Measurements from ENCODE around the gene IFT81. TPM values are rescaled to one million over a fixed set of nuclear protein-coding genes. Genes with fewer than 3 reads are reported as not detected.

IFT81 gene
- total RNA-seq, 1 experiment from 2014 or later, result 15.5 TPM

DNA sequence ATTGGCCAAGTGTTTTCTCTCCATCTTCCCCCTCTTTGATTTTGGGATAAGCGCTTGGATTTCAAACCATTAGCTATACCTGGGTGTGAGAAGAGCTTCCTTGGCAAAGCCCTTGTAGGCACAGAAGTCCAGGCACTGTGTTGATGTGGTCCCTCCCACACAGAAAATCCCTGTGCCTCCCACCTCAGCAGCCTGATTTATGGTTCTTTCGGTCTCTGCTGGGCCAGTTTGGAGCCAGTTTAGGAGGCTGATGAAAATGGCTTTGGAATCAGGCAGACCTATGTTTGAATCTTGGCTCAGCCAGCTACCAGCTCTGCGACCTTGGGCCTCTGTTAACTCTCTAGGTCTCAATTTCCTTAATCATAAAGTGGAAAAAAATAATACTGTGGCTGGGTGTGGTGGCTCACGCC, 9.6 kb upstream of the IFT81 start:
- no peaks in the 10 kb centered on the region for H3K27me3 ChIP-seq (ENCODE audit: control insufficient read depth, insufficient read depth, low read length)
- no peak overlapping the region for H3K4me3 ChIP-seq (ENCODE audit: low read depth in 2 of 2, low read length in 2 of 2)
- no TSS peak for BruUV-seq (replicated peaks)
- CTCF ChIA-PET, result no interaction called here
- no peak for DNase-seq (ENCODE audit: low read depth, low spot score)
- POLR2A ChIA-PET, result interaction anchor here (0.5 kb wide), 1 partner anchor 9 kb away, joined by 4 read pairs; no protein-coding TSS in a partner anchor
- in situ Hi-C loops (cut with HindIII; ENCODE audit: low pct_unique_long_range_greater_than_20kb, low sequenced_read_pairs), result no loop called here
- TF ChIP-seq POLR2AphosphoS5 (IDR thresholded peaks at IDR 0.05; ENCODE audit: low read depth, low read length) (no peak), TCF7L2 (IDR thresholded peaks at IDR 0.05; ENCODE audit: low read depth, low read length) (no peak), SIN3A (IDR thresholded peaks at IDR 0.05; ENCODE audit: borderline replicate concordance, insufficient read depth, low read depth, low read length) (no peak)
- TF ChIP-seq, protein P1, sequence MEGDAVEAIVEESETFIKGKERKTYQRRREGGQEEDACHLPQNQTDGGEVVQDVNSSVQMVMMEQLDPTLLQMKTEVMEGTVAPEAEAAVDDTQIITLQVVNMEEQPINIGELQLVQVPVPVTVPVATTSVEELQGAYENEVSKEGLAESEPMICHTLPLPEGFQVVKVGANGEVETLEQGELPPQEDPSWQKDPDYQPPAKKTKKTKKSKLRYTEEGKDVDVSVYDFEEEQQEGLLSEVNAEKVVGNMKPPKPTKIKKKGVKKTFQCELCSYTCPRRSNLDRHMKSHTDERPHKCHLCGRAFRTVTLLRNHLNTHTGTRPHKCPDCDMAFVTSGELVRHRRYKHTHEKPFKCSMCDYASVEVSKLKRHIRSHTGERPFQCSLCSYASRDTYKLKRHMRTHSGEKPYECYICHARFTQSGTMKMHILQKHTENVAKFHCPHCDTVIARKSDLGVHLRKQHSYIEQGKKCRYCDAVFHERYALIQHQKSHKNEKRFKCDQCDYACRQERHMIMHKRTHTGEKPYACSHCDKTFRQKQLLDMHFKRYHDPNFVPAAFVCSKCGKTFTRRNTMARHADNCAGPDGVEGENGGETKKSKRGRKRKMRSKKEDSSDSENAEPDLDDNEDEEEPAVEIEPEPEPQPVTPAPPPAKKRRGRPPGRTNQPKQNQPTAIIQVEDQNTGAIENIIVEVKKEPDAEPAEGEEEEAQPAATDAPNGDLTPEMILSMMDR (IDR thresholded peaks at IDR 0.05), result no peak
- TF ChIP-seq, protein P2, sequence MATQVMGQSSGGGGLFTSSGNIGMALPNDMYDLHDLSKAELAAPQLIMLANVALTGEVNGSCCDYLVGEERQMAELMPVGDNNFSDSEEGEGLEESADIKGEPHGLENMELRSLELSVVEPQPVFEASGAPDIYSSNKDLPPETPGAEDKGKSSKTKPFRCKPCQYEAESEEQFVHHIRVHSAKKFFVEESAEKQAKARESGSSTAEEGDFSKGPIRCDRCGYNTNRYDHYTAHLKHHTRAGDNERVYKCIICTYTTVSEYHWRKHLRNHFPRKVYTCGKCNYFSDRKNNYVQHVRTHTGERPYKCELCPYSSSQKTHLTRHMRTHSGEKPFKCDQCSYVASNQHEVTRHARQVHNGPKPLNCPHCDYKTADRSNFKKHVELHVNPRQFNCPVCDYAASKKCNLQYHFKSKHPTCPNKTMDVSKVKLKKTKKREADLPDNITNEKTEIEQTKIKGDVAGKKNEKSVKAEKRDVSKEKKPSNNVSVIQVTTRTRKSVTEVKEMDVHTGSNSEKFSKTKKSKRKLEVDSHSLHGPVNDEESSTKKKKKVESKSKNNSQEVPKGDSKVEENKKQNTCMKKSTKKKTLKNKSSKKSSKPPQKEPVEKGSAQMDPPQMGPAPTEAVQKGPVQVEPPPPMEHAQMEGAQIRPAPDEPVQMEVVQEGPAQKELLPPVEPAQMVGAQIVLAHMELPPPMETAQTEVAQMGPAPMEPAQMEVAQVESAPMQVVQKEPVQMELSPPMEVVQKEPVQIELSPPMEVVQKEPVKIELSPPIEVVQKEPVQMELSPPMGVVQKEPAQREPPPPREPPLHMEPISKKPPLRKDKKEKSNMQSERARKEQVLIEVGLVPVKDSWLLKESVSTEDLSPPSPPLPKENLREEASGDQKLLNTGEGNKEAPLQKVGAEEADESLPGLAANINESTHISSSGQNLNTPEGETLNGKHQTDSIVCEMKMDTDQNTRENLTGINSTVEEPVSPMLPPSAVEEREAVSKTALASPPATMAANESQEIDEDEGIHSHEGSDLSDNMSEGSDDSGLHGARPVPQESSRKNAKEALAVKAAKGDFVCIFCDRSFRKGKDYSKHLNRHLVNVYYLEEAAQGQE (IDR thresholded peaks at IDR 0.05; ENCODE audit: insufficient read depth in 1 of 2, low read depth in 2 of 2, low read length in 1 of 2), result no peak
- no peaks in the 10 kb centered on the region for H3K4me1 ChIP-seq (ENCODE audit: control insufficient read depth, insufficient read depth, low read length)
- H3K9me3 ChIP-seq (ENCODE audit: control insufficient read depth, insufficient read depth, low read depth, low read length), result no peaks in the 10 kb centered on the region
- H3K36me3 ChIP-seq (ENCODE audit: control insufficient read depth, insufficient read depth, low read length), result no peaks in the 10 kb centered on the region
- no peak for ATAC-seq
- intact Hi-C loops (cut with micrococcal nuclease; ENCODE audit: unreplicated experiment), result no loop called here
- H3K27ac ChIP-seq (ENCODE audit: low read length), result no peak overlapping the region

DNA sequence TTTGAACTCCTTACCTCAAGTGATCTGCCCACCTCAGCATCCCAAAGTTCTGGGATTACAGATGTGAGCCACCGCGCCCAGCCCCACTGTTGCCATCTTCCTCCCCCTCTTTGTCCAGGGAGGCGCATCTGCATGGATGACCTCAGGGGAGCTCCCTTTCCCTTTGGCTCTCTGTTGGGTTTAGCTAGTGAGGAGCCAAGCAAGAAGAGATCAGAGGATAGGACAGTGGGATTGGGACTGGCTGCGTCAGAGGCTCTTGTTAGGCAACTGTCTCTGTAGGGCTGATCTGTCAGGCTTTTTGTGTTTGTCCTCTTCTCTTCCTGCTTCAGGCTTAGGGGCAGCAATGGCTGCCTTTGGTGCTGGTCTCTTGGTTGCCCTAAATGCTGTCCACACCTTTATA, 8.5 kb upstream of the IFT81 start:
- no peak for DNase-seq (ENCODE audit: low read depth, low spot score)
- Histone ChIP-seq H3K36me3 (ENCODE audit: control insufficient read depth, insufficient read depth, low read length) (no peaks in the 10 kb centered on the region), H3K27ac (ENCODE audit: low read length) (no peak overlapping the region), H3K27me3 (ENCODE audit: control insufficient read depth, insufficient read depth, low read length) (no peaks in the 10 kb centered on the region), H3K4me1 (ENCODE audit: control insufficient read depth, insufficient read depth, low read length) (no peaks in the 10 kb centered on the region), H3K9me3 (ENCODE audit: control insufficient read depth, insufficient read depth, low read depth, low read length) (no peaks in the 10 kb centered on the region), H3K4me3 (ENCODE audit: low read depth in 2 of 2, low read length in 2 of 2) (no peak overlapping the region)
- no TSS peak for BruUV-seq (replicated peaks)
- intact Hi-C loops (cut with micrococcal nuclease; ENCODE audit: unreplicated experiment) (no loop called here), in situ Hi-C loops (cut with HindIII; ENCODE audit: low pct_unique_long_range_greater_than_20kb, low sequenced_read_pairs) (no loop called here)
- no peak for TF ChIP-seq SIN3A (IDR thresholded peaks at IDR 0.05; ENCODE audit: borderline replicate concordance, insufficient read depth, low read depth, low read length)
- no peak for TF ChIP-seq POLR2AphosphoS5 (IDR thresholded peaks at IDR 0.05; ENCODE audit: low read depth, low read length)
- TF ChIP-seq TCF7L2 (IDR thresholded peaks at IDR 0.05; ENCODE audit: low read depth, low read length), result no peak
- TF ChIP-seq, protein P1 (IDR thresholded peaks at IDR 0.05), result no peak
- TF ChIP-seq, protein P2 (IDR thresholded peaks at IDR 0.05; ENCODE audit: insufficient read depth in 1 of 2, low read depth in 2 of 2, low read length in 1 of 2), result no peak
- ChIA-PET CTCF (no interaction called here), POLR2A (no interaction called here)
- ATAC-seq, result no peak

Data from Panc1 (cell line).